SU-DHL-6 (cell line): Measurements from ENCODE around the gene OGT.

Experiments used
- CTCF ChIP-seq: fragments of 200-600 bp; sonication (generic); IDR thresholded peaks from one replicate; pipeline ENCODE4 v1.5.1; 2017; ENCODE audit warnings: antibody characterized with exemption, mild to moderate bottlenecking, low read length, moderate library complexity; ENCODE audit not compliant: insufficient read depth, poor library complexity, severe bottlenecking
- EZH2phosphoT487 ChIP-seq: fragments of 200-600 bp; sonication (generic), shearing (Covaris generic); conservative IDR thresholded peaks from 2 replicates; pipeline ENCODE4 v1.6.1; 2018; ENCODE audit warnings: mild to moderate bottlenecking, antibody characterized with exemption, low read length, moderate library complexity, mixed read lengths

GRCh38 chrX:71515038-71515396 lies 17.9 kb upstream of the OGT start:
- TF ChIP-seq CTCF = no peak
- no peak for TF ChIP-seq EZH2phosphoT487
